Thyroid gland (tissue), 4 donors: Measurements from ENCODE around the gene RAET1E.

Experiments
- CTCF ChIP-seq, 6 experiments: fragments of 200-600 bp in 3 of 6; fragments of 450-650 bp in 3 of 6; sonication (generic) in 3 of 6; IDR thresholded peaks; one replicate each; pipeline ENCODE4 v1.5.1; 2016 to 2019; ENCODE audit warnings: antibody characterized with exemption in 6 of 6, mild to moderate bottlenecking in 2 of 6, inconsistent platforms in 1 of 6, moderate library complexity in 1 of 6
- POLR2A ChIP-seq, 2 donors: fragments of 450-650 bp; IDR thresholded peaks; one replicate each; pipeline ENCODE4 v1.6.1; 2017; ENCODE audit warnings: antibody characterized with exemption in 2 of 2, mild to moderate bottlenecking in 2 of 2, moderate library complexity in 1 of 2

GRCh38 chr6:149860834-149861602 is 36.9 kb downstream of the RAET1E start:
- TF ChIP-seq CTCF (IDR thresholded peaks at IDR 0.05) (peak in 2 of 6 experiments; percentile 16 to 42), POLR2A (IDR thresholded peaks at IDR 0.05) (no peak)
